ENCODE data around the gene TMEM33.

- no peak for TF ChIP-seq EP300 (IDR thresholded peaks at IDR 0.05; ENCODE audit: borderline replicate concordance in 1 of 2, low read depth in 1 of 2, low read length in 1 of 2)
- TF ChIP-seq CTCF (IDR thresholded peaks at IDR 0.05) = no peak
- no peak for TF ChIP-seq NRF1 (IDR thresholded peaks at IDR 0.05; ENCODE audit: low read depth, low read length)
- no peak for TF ChIP-seq TCF12 (IDR thresholded peaks at IDR 0.05)
- no peak for TF ChIP-seq JUND (IDR thresholded peaks at IDR 0.05)
- TF ChIP-seq REST (IDR thresholded peaks at IDR 0.05; ENCODE audit: low read depth, low read length) = no peak
- TF ChIP-seq RFX5 (IDR thresholded peaks at IDR 0.05; ENCODE audit: low read length) = no peak
Measured at GRCh38 chr4:41897698-41898097, 37.5 kb upstream of the TMEM33 start.
